ENCODE data around the gene PLAGL1. TPM values are rescaled to one million over a fixed set of nuclear protein-coding genes. Genes with fewer than 3 reads are reported as not detected.

PLAGL1 gene
- total RNA-seq, 1 experiment from 2014 or later = 1.7 TPM

DNA sequence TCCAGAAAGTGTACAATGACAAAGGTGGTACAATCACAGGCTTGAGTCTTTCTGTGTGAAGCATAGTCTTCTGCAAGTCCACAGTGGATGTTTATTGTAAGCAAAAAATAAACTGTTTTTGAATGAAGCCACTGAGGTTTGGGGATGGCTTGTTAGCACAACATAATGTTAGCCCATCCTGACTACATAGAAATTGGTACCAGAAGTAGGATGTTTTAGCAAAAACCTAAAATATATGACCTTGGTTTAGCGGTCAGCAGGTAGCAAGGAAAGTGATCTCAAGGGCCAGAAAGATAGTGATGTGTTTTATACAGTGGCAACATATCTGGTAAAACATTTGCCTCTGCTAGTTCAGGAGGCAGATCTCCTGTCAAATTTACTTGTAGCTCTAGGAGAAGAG is 15.8 kb downstream of the PLAGL1 start:
- DNase-seq = no peak
- Histone ChIP-seq H3K27me3 (ENCODE audit: control insufficient read depth, insufficient read depth, low read length) (peaks cover 5% of the 10 kb centered on the region; the same call in 1 of the 2 replicates), H3K36me3 (replicated peaks; ENCODE audit: control insufficient read depth, insufficient read depth, low read length) (no peaks in the 10 kb centered on the region), H3K4me3 (ENCODE audit: insufficient read depth, low read depth, low read length) (no peak overlapping the region)

DNA sequence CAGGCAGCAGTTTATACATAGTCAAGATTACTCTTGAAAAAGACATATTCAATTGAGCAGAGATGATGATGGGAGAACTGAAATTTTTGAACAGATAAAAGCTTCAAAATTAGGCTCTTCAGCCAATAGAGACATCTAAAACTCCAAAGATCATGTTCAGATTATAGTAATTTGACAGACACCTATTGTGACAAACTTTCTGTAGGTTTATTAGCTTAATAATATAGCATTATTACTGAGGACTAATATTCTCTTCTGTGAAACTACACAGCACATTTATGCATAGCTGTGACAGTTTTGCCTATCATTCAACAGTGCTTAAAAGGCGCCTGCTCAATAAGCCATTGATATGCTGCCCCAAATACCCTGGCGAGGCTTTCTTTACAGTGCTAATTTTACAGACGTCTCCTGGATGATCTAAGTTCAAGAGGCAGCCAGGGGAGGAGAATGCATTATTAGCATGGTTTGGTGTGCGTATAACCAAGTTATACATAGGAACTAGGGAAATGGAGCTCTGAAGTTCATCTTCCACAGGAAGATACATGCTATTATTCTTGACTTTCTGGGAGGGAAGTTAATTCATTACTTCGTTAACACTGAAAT is 21.5 kb downstream of the PLAGL1 start:
- H3K36me3 ChIP-seq (replicated peaks; ENCODE audit: control insufficient read depth, insufficient read depth, low read length) = no peaks in the 10 kb centered on the region
- H3K27me3 ChIP-seq (ENCODE audit: control insufficient read depth, insufficient read depth, low read length) = peaks cover 21% of the 10 kb centered on the region; the same call in 1 of the 2 replicates
- H3K4me3 ChIP-seq (ENCODE audit: insufficient read depth, low read depth, low read length) = no peak overlapping the region
- no peak for DNase-seq

DNA sequence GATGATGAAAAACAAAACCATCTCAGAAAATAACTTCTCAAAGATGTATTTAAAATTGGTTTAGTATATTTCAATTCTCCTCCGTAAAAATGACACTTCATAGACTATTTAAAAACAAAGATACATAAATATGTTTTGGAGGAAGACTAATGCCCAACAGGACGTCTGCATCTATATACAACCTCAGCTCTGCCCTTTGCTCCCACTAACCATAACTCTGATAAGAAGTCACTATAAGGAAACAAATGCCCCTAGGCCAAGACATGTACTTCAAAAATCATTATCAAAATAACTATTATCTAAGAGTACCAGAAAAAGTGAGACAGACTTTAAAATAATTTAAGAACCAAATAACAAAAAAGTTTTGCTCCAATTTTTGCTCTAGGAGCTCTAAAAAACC is 23.4 kb downstream of the PLAGL1 start:
- Histone ChIP-seq H3K4me3 (ENCODE audit: insufficient read depth, low read depth, low read length) (no peak overlapping the region), H3K27me3 (ENCODE audit: control insufficient read depth, insufficient read depth, low read length) (peaks cover 21% of the 10 kb centered on the region; the same call in 1 of the 2 replicates), H3K36me3 (replicated peaks; ENCODE audit: control insufficient read depth, insufficient read depth, low read length) (no peaks in the 10 kb centered on the region)
- DNase-seq = no peak

DNA sequence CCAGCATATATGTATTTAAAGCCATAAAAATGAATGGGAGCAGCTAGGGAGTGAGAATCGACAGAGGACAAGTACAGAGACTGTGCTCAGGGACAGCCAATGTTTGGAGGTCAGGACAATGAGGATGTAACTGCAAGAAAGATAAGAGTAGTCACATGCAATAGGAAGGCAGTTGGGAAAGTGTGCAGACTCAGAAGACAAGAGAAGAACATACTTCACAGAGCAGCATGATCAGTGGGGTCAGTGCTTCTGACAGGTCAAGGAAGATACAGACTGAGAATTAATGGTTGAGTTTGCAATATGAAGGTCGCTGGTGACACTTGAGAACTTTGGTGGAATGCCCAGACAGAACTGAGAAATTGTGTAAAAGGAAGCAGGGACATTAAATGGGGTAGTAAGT is 25.1 kb downstream of the PLAGL1 start:
- peaks cover 16% of the 10 kb centered on the region; the same call in 1 of the 2 replicates for H3K27me3 ChIP-seq (ENCODE audit: control insufficient read depth, insufficient read depth, low read length)
- no peak for DNase-seq
- H3K4me3 ChIP-seq (ENCODE audit: insufficient read depth, low read depth, low read length) = no peak overlapping the region

DNA sequence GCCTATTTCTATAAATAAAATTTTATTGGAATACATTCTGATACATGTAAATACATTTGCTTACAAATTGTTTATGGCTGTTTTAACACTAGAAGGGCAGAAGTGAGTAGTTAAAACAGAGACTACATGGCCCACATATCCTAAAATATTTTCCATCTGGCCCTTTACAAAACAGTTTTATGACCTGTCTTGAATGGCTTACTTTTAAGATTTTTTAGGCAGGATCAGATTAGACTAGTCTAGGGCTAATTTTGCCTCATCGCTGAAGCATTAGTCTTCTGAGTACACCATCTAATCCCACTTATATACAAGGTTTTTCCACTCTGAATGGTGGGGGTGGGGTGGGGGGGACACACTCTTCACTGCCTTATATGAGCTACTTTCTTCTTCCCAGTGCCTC is 27.1 kb downstream of the PLAGL1 start:
- Histone ChIP-seq H3K36me3 (replicated peaks; ENCODE audit: control insufficient read depth, insufficient read depth, low read length) (no peaks in the 10 kb centered on the region), H3K27me3 (ENCODE audit: control insufficient read depth, insufficient read depth, low read length) (peaks cover 10% of the 10 kb centered on the region; the same call in 1 of the 2 replicates), H3K4me3 (ENCODE audit: insufficient read depth, low read depth, low read length) (no peak overlapping the region)
- DNase-seq = no peak

More for the DNA sequence above, 25.1 kb downstream of the PLAGL1 start:
- no peaks in the 10 kb centered on the region for H3K36me3 ChIP-seq (replicated peaks; ENCODE audit: control insufficient read depth, insufficient read depth, low read length)

DNA sequence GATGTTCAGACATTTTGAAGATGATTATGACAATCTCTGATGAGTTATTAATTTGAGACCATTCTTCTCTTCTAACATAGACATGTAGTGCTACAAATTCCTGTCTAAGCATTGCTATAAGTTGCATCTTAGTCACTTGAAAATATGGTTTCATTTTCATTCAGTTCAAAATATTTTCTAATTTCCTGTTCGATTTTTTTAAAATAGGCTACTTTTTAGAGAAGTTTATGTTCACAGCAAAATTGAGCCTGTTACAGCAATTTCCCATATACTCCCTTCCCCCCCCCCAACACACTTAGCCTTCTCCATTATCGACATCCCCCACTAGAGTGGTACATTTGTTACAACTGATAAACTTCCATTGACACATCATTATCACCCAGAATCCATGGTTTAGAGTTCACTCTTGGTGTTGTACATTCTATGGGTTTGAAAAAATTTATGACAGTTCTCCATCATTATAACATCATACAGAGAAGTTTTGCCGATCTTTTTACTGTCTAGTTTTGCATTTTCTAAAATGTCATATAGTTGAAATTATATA is 31.2 kb downstream of the PLAGL1 start:
- Histone ChIP-seq H3K36me3 (replicated peaks; ENCODE audit: control insufficient read depth, insufficient read depth, low read length) (no peaks in the 10 kb centered on the region), H3K4me3 (ENCODE audit: insufficient read depth, low read depth, low read length) (no peak overlapping the region), H3K27me3 (ENCODE audit: control insufficient read depth, insufficient read depth, low read length) (peaks cover 21% of the 10 kb centered on the region)
- DNase-seq = no peak

DNA sequence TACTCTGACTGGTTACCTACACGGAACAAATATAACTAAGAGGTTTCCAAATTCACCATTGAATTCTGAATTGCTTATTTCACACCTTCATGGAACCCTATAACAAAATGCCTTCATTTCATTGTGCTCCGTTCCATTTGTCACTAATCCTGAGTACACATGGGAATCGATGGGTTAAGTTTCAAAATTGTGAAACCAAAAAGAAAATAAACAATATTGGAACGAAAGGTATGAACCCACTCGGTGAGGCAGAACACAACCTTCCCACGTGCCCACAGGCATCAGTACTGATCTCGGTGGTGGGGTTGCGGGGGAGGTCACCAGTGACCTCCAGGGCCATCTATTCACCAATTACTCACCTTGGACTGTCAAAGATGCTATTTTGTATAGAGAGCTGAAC is 34.0 kb downstream of the PLAGL1 start:
- DNase-seq = no peak
- no peak overlapping the region for H3K4me3 ChIP-seq (ENCODE audit: insufficient read depth, low read depth, low read length)
- H3K27me3 ChIP-seq (ENCODE audit: control insufficient read depth, insufficient read depth, low read length) = peaks cover 49% of the 10 kb centered on the region
- no peaks in the 10 kb centered on the region for H3K36me3 ChIP-seq (replicated peaks; ENCODE audit: control insufficient read depth, insufficient read depth, low read length)

DNA sequence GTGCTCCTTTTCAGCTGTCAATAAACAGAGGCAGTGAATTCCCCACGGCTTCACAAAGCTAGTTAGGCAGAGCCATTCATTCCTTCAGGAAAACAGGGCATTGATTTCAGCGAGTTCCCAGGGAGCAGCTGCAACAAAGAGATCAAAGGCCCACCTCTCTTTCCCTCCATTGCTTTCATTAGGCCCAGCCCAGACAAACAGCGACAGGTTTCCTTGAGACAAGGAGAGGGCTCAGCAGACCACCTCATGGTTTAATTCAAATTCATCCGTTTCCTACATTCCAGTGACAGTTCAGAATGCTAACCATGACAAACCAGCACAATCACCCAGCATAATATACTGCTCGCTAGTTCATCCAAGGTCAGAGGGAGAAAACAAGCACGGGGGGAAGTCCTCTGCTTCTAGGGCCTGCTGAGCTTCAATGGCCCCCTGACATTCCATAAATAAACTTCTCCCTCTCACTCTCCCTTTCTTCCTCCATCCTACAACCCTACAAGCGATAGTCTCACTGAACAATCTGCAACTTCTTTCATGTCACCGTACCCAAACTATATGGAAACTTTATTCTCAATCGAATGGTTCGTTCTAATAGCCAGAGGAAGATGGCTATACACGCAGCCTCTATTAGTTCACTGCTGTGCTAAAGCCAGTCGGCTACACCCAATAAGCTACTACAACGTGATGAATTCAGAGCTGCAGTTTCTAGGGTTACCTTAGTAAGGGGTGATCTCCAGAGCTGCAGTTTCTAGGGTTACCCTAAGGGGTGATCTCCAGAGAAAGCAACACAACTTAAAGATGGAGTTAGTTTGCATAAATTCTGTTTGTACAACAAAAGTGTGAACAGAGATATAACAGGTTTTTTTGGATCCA is 34.7 kb downstream of the PLAGL1 start:
- Histone ChIP-seq H3K4me3 (ENCODE audit: insufficient read depth, low read depth, low read length) (no peak overlapping the region), H3K27me3 (ENCODE audit: control insufficient read depth, insufficient read depth, low read length) (peaks cover 56% of the 10 kb centered on the region), H3K36me3 (replicated peaks; ENCODE audit: control insufficient read depth, insufficient read depth, low read length) (no peaks in the 10 kb centered on the region)
- DNase-seq = peak; percentile 45

DNA sequence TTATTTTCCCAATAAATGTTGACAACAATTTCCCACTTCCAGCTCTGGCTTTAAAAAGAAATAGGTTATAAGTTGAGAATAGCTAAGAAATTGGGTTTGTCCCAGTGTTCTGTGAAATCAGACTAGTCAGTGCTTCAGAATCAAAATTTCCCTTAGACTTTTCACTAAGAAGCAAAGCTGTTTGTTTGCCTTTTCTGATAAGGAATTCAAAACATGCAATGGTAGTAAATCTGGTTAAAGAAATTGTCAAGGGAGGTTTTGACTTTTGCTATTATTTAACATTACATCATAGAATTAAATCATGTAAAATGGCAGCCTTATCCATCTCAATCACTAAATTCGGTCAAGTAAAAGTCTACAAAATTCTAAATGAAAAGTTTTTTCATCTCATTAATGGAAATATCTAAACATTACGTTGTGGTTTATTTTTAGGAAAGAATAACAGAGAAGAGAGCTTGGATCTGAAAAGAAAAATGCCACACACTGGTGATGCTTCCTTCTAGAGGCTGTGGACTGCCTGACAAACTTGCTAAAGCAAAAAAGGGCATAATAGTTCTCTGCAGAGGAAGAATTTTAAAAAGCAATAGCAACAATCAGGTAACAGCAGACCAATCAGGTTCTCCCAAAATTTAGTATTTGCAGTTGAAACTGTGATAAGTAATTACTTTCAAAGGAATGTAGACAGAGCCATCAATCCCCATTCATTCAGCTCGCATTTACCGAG is 36.4 kb downstream of the PLAGL1 start:
- DNase-seq = no peak
- H3K27me3 ChIP-seq (ENCODE audit: control insufficient read depth, insufficient read depth, low read length) = peaks cover 73% of the 10 kb centered on the region
- H3K36me3 ChIP-seq (replicated peaks; ENCODE audit: control insufficient read depth, insufficient read depth, low read length) = no peaks in the 10 kb centered on the region
- H3K4me3 ChIP-seq (ENCODE audit: insufficient read depth, low read depth, low read length) = no peak overlapping the region

DNA sequence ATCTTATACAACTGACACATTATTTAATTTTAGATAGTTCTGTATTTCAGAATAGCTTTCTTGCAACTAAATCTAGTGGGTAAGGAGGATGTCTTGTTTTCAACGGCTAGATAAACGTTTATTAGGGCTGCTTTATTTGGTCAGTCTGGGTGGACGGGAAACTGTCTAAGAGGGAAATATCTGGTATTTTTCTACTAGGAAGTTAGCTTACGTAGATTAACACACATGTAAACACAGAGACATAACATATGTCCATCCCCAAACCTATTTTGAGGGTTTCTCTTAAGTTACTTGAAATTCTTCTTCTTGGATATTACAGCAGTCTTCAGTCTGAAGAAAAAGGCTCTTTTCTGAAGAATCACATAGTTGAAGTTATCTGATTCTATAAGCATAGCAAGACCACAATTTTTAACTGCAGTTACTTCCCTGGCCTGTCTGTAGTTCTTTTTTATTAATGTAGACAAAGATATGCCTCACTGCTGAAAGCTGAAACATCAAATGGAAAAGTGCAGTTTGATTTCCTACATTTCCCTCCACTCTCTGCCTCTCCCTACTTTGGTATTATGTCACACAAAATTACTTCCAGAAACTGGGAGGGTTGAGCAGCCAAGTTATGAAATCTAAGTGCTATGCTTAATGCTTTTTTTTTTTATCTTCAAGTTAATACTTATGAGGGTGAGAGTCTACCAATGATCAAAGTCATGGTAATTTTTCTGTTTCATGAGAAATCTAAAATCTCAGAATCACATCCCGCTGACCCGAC is 37.4 kb downstream of the PLAGL1 start:
- peaks cover 80% of the 10 kb centered on the region for H3K27me3 ChIP-seq (ENCODE audit: control insufficient read depth, insufficient read depth, low read length)
- H3K4me3 ChIP-seq (ENCODE audit: insufficient read depth, low read depth, low read length) = no peak overlapping the region
- no peak for DNase-seq
- H3K36me3 ChIP-seq (replicated peaks; ENCODE audit: control insufficient read depth, insufficient read depth, low read length) = no peaks in the 10 kb centered on the region

DNA sequence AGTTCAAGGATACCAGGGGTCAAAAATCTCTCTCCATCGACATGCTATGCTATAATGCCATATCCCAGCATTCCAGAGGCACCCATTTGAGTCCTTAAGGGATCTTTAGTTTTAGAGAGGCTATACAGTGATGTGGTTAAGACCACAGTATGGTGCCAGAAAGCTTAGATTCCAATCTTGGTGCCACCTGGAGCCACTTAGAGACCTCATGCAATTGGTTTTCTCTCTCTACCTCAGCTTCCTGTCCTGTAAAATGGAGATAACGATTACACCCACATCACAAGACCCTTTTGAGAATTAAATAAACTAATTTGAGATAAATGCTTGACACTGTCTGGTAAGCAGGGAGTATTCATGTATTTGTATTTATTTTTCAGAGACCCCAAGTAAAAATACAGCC is 39.0 kb downstream of the PLAGL1 start:
- Histone ChIP-seq H3K36me3 (replicated peaks; ENCODE audit: control insufficient read depth, insufficient read depth, low read length) (no peaks in the 10 kb centered on the region), H3K4me3 (ENCODE audit: insufficient read depth, low read depth, low read length) (no peak overlapping the region), H3K27me3 (ENCODE audit: control insufficient read depth, insufficient read depth, low read length) (peaks cover 85% of the 10 kb centered on the region)
- DNase-seq = no peak

DNA sequence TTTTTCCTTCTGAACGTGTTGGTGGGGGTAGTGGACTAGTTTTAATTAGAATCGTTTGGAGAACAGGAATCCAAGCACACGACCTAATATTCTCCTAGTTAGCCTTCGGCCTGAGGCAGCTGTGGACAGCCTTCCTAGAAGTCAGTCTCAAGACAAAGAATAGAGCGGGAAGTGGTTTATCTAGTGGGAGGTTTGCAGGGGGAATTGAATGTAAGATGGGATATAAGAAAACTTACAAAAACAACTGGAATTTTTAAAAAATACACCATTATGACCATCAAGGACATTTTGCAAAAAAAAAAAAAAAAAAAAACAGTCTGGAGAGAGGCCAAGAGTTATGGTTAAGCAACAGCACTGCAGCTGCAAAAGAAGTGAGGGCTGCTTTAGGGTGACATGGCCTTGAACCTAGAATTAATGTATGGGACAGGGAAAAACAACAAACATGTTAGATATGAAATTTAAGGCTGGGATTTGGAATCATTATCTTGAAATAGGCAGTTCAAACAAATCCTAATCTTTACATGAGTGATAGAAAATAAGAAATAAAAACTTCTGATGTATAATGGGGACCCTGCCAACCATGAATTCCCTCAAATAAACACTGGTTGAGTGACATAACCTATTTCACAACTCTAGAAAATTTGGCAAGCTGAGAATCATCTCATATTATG is 40.2 kb downstream of the PLAGL1 start:
- DNase-seq = no peak
- H3K27me3 ChIP-seq (ENCODE audit: control insufficient read depth, insufficient read depth, low read length) = peaks cover 94% of the 10 kb centered on the region

DNA sequence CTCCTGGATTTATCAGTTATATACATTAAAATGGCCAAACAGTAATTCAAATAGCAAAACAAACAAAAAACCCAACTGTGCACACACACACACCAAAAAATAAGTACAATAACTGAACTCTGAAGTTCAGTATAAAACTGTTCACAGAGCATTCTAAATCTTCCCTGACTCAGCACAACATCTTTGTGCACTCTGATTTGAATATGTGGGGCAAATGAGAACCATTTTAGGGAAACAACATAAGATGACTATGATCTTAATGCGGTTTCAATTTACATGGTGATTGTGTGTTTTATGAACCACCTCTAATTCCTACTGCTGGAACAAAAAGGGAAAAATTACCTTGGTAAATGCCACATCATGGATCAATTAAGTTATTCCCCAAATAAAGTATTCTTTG is 41.7 kb downstream of the PLAGL1 start:
- peaks cover 99% of the 10 kb centered on the region for H3K27me3 ChIP-seq (ENCODE audit: control insufficient read depth, insufficient read depth, low read length)
- no peak overlapping the region for H3K4me3 ChIP-seq (ENCODE audit: insufficient read depth, low read depth, low read length)
- H3K36me3 ChIP-seq (replicated peaks; ENCODE audit: control insufficient read depth, insufficient read depth, low read length) = no peaks in the 10 kb centered on the region
- no peak for DNase-seq

More for the DNA sequence above, 40.2 kb downstream of the PLAGL1 start:
- H3K4me3 ChIP-seq (ENCODE audit: insufficient read depth, low read depth, low read length) = no peak overlapping the region
- no peaks in the 10 kb centered on the region for H3K36me3 ChIP-seq (replicated peaks; ENCODE audit: control insufficient read depth, insufficient read depth, low read length)

Measured in H7 (cell line).